Keratinocyte (primary cell): ENCODE results near the gene GPN1.

ENCODE experiments used
- CTCF ChIP-seq, 3 experiments: IDR thresholded peaks in 1 of 3; conservative IDR thresholded peaks in 1 of 3; optimal IDR thresholded peaks in 1 of 3; 2 replicates in 2 of 3; 3 replicates in 1 of 3; pipeline versions ENCODE3 to v1.5.1; 2011; ENCODE audit warnings: low read length in 3 of 3, mild to moderate bottlenecking in 3 of 3, moderate library complexity in 2 of 3, control low read depth in 1 of 3, inconsistent platforms in 1 of 3; ENCODE audit not compliant: insufficient read depth in 2 of 3; ENCODE audit errors: extremely low read depth in 1 of 3
- EZH2 ChIP-seq: IDR thresholded peaks from one replicate; pipeline ENCODE4 v1.6.1; 2012; ENCODE audit warnings: inconsistent platforms, mild to moderate bottlenecking, low read length, moderate library complexity

- TF ChIP-seq CTCF (optimal IDR thresholded peaks at IDR 0.05 in 1 of 3, IDR thresholded peaks at IDR 0.05 in 1 of 3, conservative IDR thresholded peaks at IDR 0.05 in 1 of 3; ENCODE audit: extremely low read depth in 1 of 3, insufficient read depth in 2 of 3, low read length in 3 of 3) = no peak
- no peak for TF ChIP-seq EZH2
Measured at GRCh38 chr2:27690052-27690451, 61.2 kb downstream of the GPN1 start.
